CD14-positive monocyte (primary cell): ENCODE measurements around the gene OSBP2. TPM values are rescaled to one million over a fixed set of nuclear protein-coding genes. Genes with fewer than 3 reads are reported as not detected.

ENCODE experiments used
- DNase-seq, 3 donors: peaks; one replicate each; pipeline ENCODE4 v3.0.0-alpha.2; 2011 to 2022
- H2AFZ ChIP-seq: 2 replicates; pipeline ENCODE4 v1.6.0; 2012; ENCODE audit warnings: mild to moderate bottlenecking, low read depth, low read length, inconsistent platforms; ENCODE audit not compliant: insufficient read depth, poor library complexity, severe bottlenecking
- H3K27ac ChIP-seq, 2 donors: 1 replicate in 1 of 2; 2 replicates in 1 of 2; pipeline ENCODE4 v1.5.1; 2012 to 2013; ENCODE audit warnings: low read length in 2 of 2, control low read depth in 1 of 2, inconsistent platforms in 1 of 2, low read depth in 1 of 2, mild to moderate bottlenecking in 1 of 2
- H3K27me3 ChIP-seq, 2 donors: one replicate each; pipeline versions ENCODE4 v1.6.0 to v1.6.1; 2011 to 2013; ENCODE audit warnings: low read length in 2 of 2; ENCODE audit not compliant: control insufficient read depth in 2 of 2, insufficient read depth in 2 of 2
- H3K36me3 ChIP-seq, 2 donors: replicated peaks in 1 of 2; 1 replicate in 1 of 2; 2 replicates in 1 of 2; pipeline versions ENCODE4 v1.5.1 to v1.6.1; 2012 to 2013; ENCODE audit warnings: low read length in 2 of 2, control low read depth in 1 of 2, inconsistent platforms in 1 of 2, mild to moderate bottlenecking in 1 of 2; ENCODE audit not compliant: insufficient read depth in 2 of 2, control insufficient read depth in 1 of 2
- H3K4me1 ChIP-seq, 2 donors: 1 replicate in 1 of 2; 2 replicates in 1 of 2; pipeline versions ENCODE4 v1.5.1 to v1.6.1; 2012 to 2013; ENCODE audit warnings: low read length in 2 of 2, control low read depth in 1 of 2, inconsistent platforms in 1 of 2, mild to moderate bottlenecking in 1 of 2, moderate library complexity in 1 of 2; ENCODE audit not compliant: insufficient read depth in 2 of 2, control insufficient read depth in 1 of 2
- H3K4me2 ChIP-seq: replicated peaks from 2 replicates; pipeline ENCODE3; 2012; ENCODE audit warnings: low read length, moderate library complexity, mild to moderate bottlenecking; ENCODE audit not compliant: poor library complexity, severe bottlenecking; ENCODE audit errors: extremely low read depth
- H3K4me3 ChIP-seq, 3 experiments: fragments of 200-600 bp in 1 of 3; sonication (generic) in 1 of 3; replicated peaks in 1 of 3; 1 replicate in 2 of 3; 2 replicates in 1 of 3; pipeline ENCODE4 v1.5.1; 2011 to 2013; ENCODE audit warnings: low read length in 3 of 3, mild to moderate bottlenecking in 3 of 3, control low read depth in 2 of 3, low read depth in 2 of 3, inconsistent platforms in 1 of 3, moderate library complexity in 1 of 3
- H3K79me2 ChIP-seq: 2 replicates; pipeline ENCODE4 v1.6.0; 2012; ENCODE audit warnings: mild to moderate bottlenecking, control low read depth, inconsistent platforms, low read length, moderate library complexity; ENCODE audit not compliant: insufficient read depth
- H3K9ac ChIP-seq: 2 replicates; pipeline ENCODE4 v1.6.0; 2017; ENCODE audit warnings: low read length, mild to moderate bottlenecking; ENCODE audit not compliant: insufficient read depth, poor library complexity, severe bottlenecking
- H3K9me3 ChIP-seq, 2 donors: replicated peaks in 1 of 2; 1 replicate in 1 of 2; 2 replicates in 1 of 2; pipeline versions ENCODE4 v1.5.1 to v1.6.1; 2012 to 2013; ENCODE audit warnings: low read length in 2 of 2, control low read depth in 1 of 2; ENCODE audit not compliant: control insufficient read depth in 1 of 2, insufficient read depth in 1 of 2
- H4K20me1 ChIP-seq: 2 replicates; pipeline ENCODE4 v1.6.0; 2012; ENCODE audit warnings: mild to moderate bottlenecking, low read length, control low read depth, moderate library complexity; ENCODE audit not compliant: insufficient read depth
- H3K27ac Mint-ChIP-seq, 7 donors: one replicate each; pipeline ENCODE4 v1.8.0; 2020; ENCODE audit warnings: mild to moderate bottlenecking in 7 of 7, mixed read lengths in 7 of 7, moderate library complexity in 6 of 7, inconsistent platforms in 2 of 7
- H3K27me3 Mint-ChIP-seq, 3 donors: one replicate each; pipeline ENCODE4 v1.8.0; 2021 to 2022; ENCODE audit warnings: low read depth in 3 of 3, mild to moderate bottlenecking in 3 of 3, mixed read lengths in 3 of 3, moderate library complexity in 3 of 3, inconsistent platforms in 1 of 3
- H3K36me3 Mint-ChIP-seq, 2 donors: one replicate each; pipeline ENCODE4 v1.8.0; 2020; ENCODE audit warnings: mixed read lengths in 2 of 2, inconsistent platforms in 1 of 2, mild to moderate bottlenecking in 1 of 2
- H3K4me1 Mint-ChIP-seq: one replicate; pipeline ENCODE4 v1.8.0; 2020; ENCODE audit warnings: mild to moderate bottlenecking, mixed read lengths
- H3K4me3 Mint-ChIP-seq, 2 donors: one replicate each; pipeline ENCODE4 v1.8.0; 2020; ENCODE audit warnings: mild to moderate bottlenecking in 2 of 2, mixed read lengths in 2 of 2, moderate library complexity in 1 of 2
- H3K9me3 Mint-ChIP-seq, 7 donors: one replicate each; pipeline ENCODE4 v1.8.0; 2020 to 2022; ENCODE audit warnings: mixed read lengths in 7 of 7, mild to moderate bottlenecking in 6 of 7, moderate library complexity in 6 of 7, inconsistent platforms in 2 of 7
- CTCF ChIP-seq: fragments of 200-600 bp; IDR thresholded peaks from one replicate; pipeline ENCODE4 v1.8.0; 2022; ENCODE audit warnings: antibody characterized with exemption, mild to moderate bottlenecking
- WGBS: methylation state at CpG from one replicate; pipeline ENCODE4 v1.1.5; 2013; ENCODE audit warnings: missing lambda C conversion rate; ENCODE audit not compliant: insufficient coverage; 5-methylcytosine and 5-hydroxymethylcytosine counted together
- intact Hi-C, 2 donors: fragments of 100-400 bp; cut with micrococcal nuclease; formaldehyde crosslinking; loops; one replicate each; pipeline versions ENCODE4 v1.15.0 to v1.15.1; 2023
- polyA plus RNA-seq, 3 donors: library from polyadenylated mRNA; depleted of rRNA in 1 of 3; unstranded in 2 of 3; stranded (reverse) in 1 of 3; fragments of 300-500 nt in 2 of 3; fragments of >200 nt in 1 of 3; fragmentation: Illumina TruSeq in 2 of 3; gene quantifications; 1 replicate in 2 of 3; 2 replicates in 1 of 3; pipeline ENCODE4 v1.2.3, GENCODE V29; 2012 to 2021

OSBP2 gene
- polyA plus RNA-seq, 3 donors, result 0.21 to 0.54 TPM; not detected in 1

GRCh38 chr22:30654361-30654760, 40.3 kb upstream of the OSBP2 start:
- intact Hi-C loops, result no loop called here
- Mint-ChIP-seq H3K4me1 (peaks cover 16% of the 10 kb centered on the region), H3K27me3 (no peaks in the 10 kb centered on the region), H3K36me3 (peaks cover 9 to 36% of the 10 kb centered on the region in 2 donors), H3K9me3 (peaks cover 0 to 4% (median 3%) of the 10 kb centered on the region in 7 donors), H3K4me3 (no peak overlapping the region), H3K27ac (peak overlapping the region in 1 of 7 donors; percentile 77)
- Histone ChIP-seq H3K79me2 (no peaks in the 10 kb centered on the region), H3K4me1 (peaks cover 10 to 14% of the 10 kb centered on the region in 2 donors), H3K4me2 (no peak overlapping the region), H4K20me1 (peaks cover 5% of the 10 kb centered on the region), H3K9ac (no peak overlapping the region), H3K9me3 (no peaks in the 10 kb centered on the region), H3K27me3 (no peaks in the 10 kb centered on the region), H3K27ac (no peak overlapping the region), H2AFZ (no peak overlapping the region), H3K4me3 (no peak overlapping the region), H3K36me3 (peaks cover 3 to 15% of the 10 kb centered on the region in 2 donors)
- no peak for DNase-seq
- TF ChIP-seq CTCF, result no peak
- WGBS, result 96% methylated on average over 12 of the region's 14 CpGs

GRCh38 chr22:30655532-30655931, 39.1 kb upstream of the OSBP2 start:
- H4K20me1 ChIP-seq, result peaks cover 5% of the 10 kb centered on the region
- peaks cover 3 to 27% of the 10 kb centered on the region in 2 donors for H3K36me3 ChIP-seq
- peaks cover 3% of the 10 kb centered on the region in 2 donors for H3K4me1 ChIP-seq
- H3K36me3 Mint-ChIP-seq, result peaks cover 20 to 48% of the 10 kb centered on the region in 2 donors
- H3K27me3 ChIP-seq, result no peaks in the 10 kb centered on the region
- peaks cover 0 to 4% (median 3%) of the 10 kb centered on the region in 7 donors for H3K9me3 Mint-ChIP-seq
- H3K27ac ChIP-seq, result no peak overlapping the region
- H3K4me3 ChIP-seq, result no peak overlapping the region
- H3K4me1 Mint-ChIP-seq, result peaks cover 10% of the 10 kb centered on the region
- H3K27ac Mint-ChIP-seq, result peak overlapping the region in 1 of 7 donors; percentile 3
- no peak overlapping the region for H3K9ac ChIP-seq
- H2AFZ ChIP-seq, result no peak overlapping the region
- no peak overlapping the region for H3K4me2 ChIP-seq
- no peaks in the 10 kb centered on the region for H3K27me3 Mint-ChIP-seq
- intact Hi-C loops, result no loop called here
- H3K4me3 Mint-ChIP-seq, result no peak overlapping the region
- no peaks in the 10 kb centered on the region for H3K9me3 ChIP-seq
- H3K79me2 ChIP-seq, result no peaks in the 10 kb centered on the region
- DNase-seq, result no peak
- 100% methylated on average over 1 of the region's 3 CpGs for WGBS
- TF ChIP-seq CTCF, result no peak
